K562 (cell line): ENCODE data around the gene GABARAP. TPM values are rescaled to one million over a fixed set of nuclear protein-coding genes. Genes with fewer than 3 reads are reported as not detected.

ENCODE experiments used
- ATAC-seq: fragments of 200-7000 bp; cut with Tn5 transposase; 3 replicates; pipeline ENCODE4 v1.9.1; 2020; ENCODE audit warnings: moderate library complexity
- BruUV-seq: library from RNA; stranded (reverse); fragments of 400-500 nt; replicated peaks from 2 replicates; lab custom pipeline; 2021; lab: Mats Ljungman, UMichigan
- CTCF ChIA-PET: fragments of 300-600 bp; formaldehyde crosslinking; extraction: SDS; loops from one replicate; lab custom pipeline; 2021; ENCODE audit warnings: low intra/inter-chr PET ratio; lab: Yijun Ruan, JAX
- POLR2A ChIA-PET: fragments of 300-600, 350-650 bp; sonication (Branson Sonifier 250); formaldehyde crosslinking; extraction: SDS; loops from one replicate; lab custom pipeline; 2021; ENCODE audit warnings: antibody characterized with exemption, inconsistent platforms; lab: Yijun Ruan, JAX
- DNase-seq, 4 experiments: peaks; one replicate each; pipeline versions ENCODE4 v3.0.0 to v3.0.0-alpha.2; 2011 to 2018; ENCODE audit warnings: low spot score in 3 of 4, mixed read lengths in 3 of 4; ENCODE audit errors: extremely low read depth in 1 of 4
- FAIRE-seq: peaks from 2 replicates; lab custom pipeline; 2011; peaks lifted over from hg19 to GRCh38; lab: Jason Lieb, UNC
- H2AFZ ChIP-seq: 2 replicates; pipeline ENCODE4 v1.6.0; 2011; ENCODE audit warnings: low read depth, low read length, control low read depth, inconsistent platforms
- H3K27ac ChIP-seq: fragments of 200-600 bp; 3 replicates; pipeline ENCODE4 v1.8.0; 2011; ENCODE audit warnings: low read depth, mild to moderate bottlenecking, control low read depth, inconsistent platforms, low read length, moderate library complexity, mixed read lengths; ENCODE audit errors: extremely low read depth
- H3K27me3 ChIP-seq, 2 experiments: fragments of 300-600 bp in 1 of 2; 2 replicates in 1 of 2; 3 replicates in 1 of 2; pipeline versions ENCODE4 v1.6.0 to v1.8.0; 2011; ENCODE audit warnings: inconsistent platforms in 2 of 2, low read length in 2 of 2, mild to moderate bottlenecking in 1 of 2, mixed read lengths in 1 of 2, moderate library complexity in 1 of 2; ENCODE audit not compliant: control insufficient read depth in 2 of 2, insufficient read depth in 2 of 2
- H3K36me3 ChIP-seq: fragments of 300-600 bp; 3 replicates; pipeline ENCODE4 v1.8.0; 2011; ENCODE audit warnings: mild to moderate bottlenecking, low read length, inconsistent platforms; ENCODE audit not compliant: control insufficient read depth, insufficient read depth
- H3K4me1 ChIP-seq, 2 experiments: fragments of 200-600 bp in 1 of 2; replicated peaks in 1 of 2; 2 replicates in 1 of 2; 3 replicates in 1 of 2; pipeline versions ENCODE4 v1.5.1 to v1.8.0; 2011; ENCODE audit warnings: inconsistent platforms in 2 of 2, low read length in 2 of 2, mild to moderate bottlenecking in 1 of 2, mixed read lengths in 1 of 2, moderate library complexity in 1 of 2; ENCODE audit not compliant: control insufficient read depth in 2 of 2, insufficient read depth in 2 of 2
- H3K4me2 ChIP-seq: 2 replicates; pipeline ENCODE4 v1.6.1; 2011; ENCODE audit warnings: low read length, control low read depth, inconsistent platforms, mixed read lengths; ENCODE audit not compliant: insufficient read depth
- H3K4me3 ChIP-seq: fragments of 200-600 bp; sonication (generic), shearing (Covaris generic); 2 replicates; pipeline ENCODE4 v1.5.1; 2016; ENCODE audit warnings: control low read depth, inconsistent platforms
- H3K79me2 ChIP-seq: fragments of 200-600 bp; 3 replicates; pipeline ENCODE4 v1.8.0; 2011; ENCODE audit warnings: low read length, inconsistent platforms; ENCODE audit not compliant: control insufficient read depth, insufficient read depth
- H3K9ac ChIP-seq, 2 experiments: 2 replicates each; pipeline versions ENCODE4 v1.6.0 to v1.6.1; 2011; ENCODE audit warnings: low read depth in 2 of 2, low read length in 2 of 2, control low read depth in 1 of 2, inconsistent platforms in 1 of 2, mild to moderate bottlenecking in 1 of 2, mixed read lengths in 1 of 2; ENCODE audit not compliant: insufficient read depth in 1 of 2
- H3K9me1 ChIP-seq: one replicate; pipeline ENCODE4 v1.6.0; 2011; ENCODE audit warnings: inconsistent platforms, mild to moderate bottlenecking, low read length, moderate library complexity; ENCODE audit not compliant: control insufficient read depth, insufficient read depth
- H3K9me3 ChIP-seq: replicated peaks from 2 replicates; pipeline ENCODE4 v1.5.1; 2011; ENCODE audit warnings: low read depth, low read length, inconsistent platforms; ENCODE audit not compliant: control insufficient read depth, insufficient read depth
- H4K20me1 ChIP-seq: replicated peaks from 2 replicates; pipeline ENCODE4 v1.6.1; 2011; ENCODE audit warnings: low read length, inconsistent platforms, mixed read lengths; ENCODE audit not compliant: control insufficient read depth, insufficient read depth
- ETV5 ChIP-seq: sonication (generic); formaldehyde crosslinking; IDR thresholded peaks from 2 replicates; pipeline ENCODE4 v1.4.0; 2020; ENCODE audit warnings: low read depth, mild to moderate bottlenecking, missing genetic modification reagents
- LCOR ChIP-seq: sonication (generic); formaldehyde crosslinking; IDR thresholded peaks from 2 replicates; pipeline ENCODE4 v1.8.0; 2022; ENCODE audit warnings: mild to moderate bottlenecking, missing genetic modification reagents
- SIN3B ChIP-seq: fragments of 450-650 bp; IDR thresholded peaks from 2 replicates; pipeline ENCODE4 v1.6.1; 2017; ENCODE audit warnings: low read depth, mild to moderate bottlenecking, moderate library complexity
- WGBS: fragments of 100-300 bp; shearing (Covaris generic); methylation state at CpG from one replicate; pipeline ENCODE4 v1.1.6; 2016; ENCODE audit warnings: low coverage, mixed read lengths; ENCODE audit not compliant: insufficient coverage; ENCODE audit errors: missing lambda C conversion rate; 5-methylcytosine and 5-hydroxymethylcytosine counted together
- in situ Hi-C: fragments of 300-500 bp; cut with MboI; formaldehyde crosslinking; loops from 4 replicates; pipeline ENCODE4 v1.15.0; 2018; ENCODE audit warnings: inconsistent platforms, mixed read lengths
- intact Hi-C: fragments of 100-400 bp; cut with micrococcal nuclease; formaldehyde crosslinking; loops from 2 replicates; pipeline ENCODE4 v1.14.2; 2022
- polyA plus RNA-seq, 8 experiments: library from polyadenylated mRNA; depleted of rRNA in 4 of 8; stranded (reverse) in 5 of 8; unstranded in 3 of 8; fragments of >200 nt; fragmentation: Nextera tagmentation in 2 of 8; fragmentation: Illumina TruSeq in 1 of 8; extraction: Ambion mirVana in 2 of 8; extraction: Trizol in 1 of 8; gene quantifications; 2 replicates each; pipeline versions ENCODE4 v1.2.1 to v1.2.3, GENCODE V29; 2011 to 2014; ENCODE audit warnings: inconsistent platforms in 1 of 8, missing spikeins in 1 of 8
- total RNA-seq, 7 experiments: library from RNA; depleted of rRNA in 6 of 7; stranded (reverse); fragments of >200 nt in 6 of 7; fragmentation: Illumina TruSeq in 2 of 7; extraction: Trizol in 2 of 7; gene quantifications; 2 replicates each; pipeline versions ENCODE4 v1.2.1 to v1.2.3, GENCODE V29; 2011 to 2021; ENCODE audit warnings: low replicate concordance in 1 of 7

GABARAP gene
- total and polyA plus RNA-seq, 9 of the 15 experiments (the other 6 are each of a cell fraction or from before 2014, with no cell fraction given): 47.5 to 373 (median 152) TPM

DNA sequence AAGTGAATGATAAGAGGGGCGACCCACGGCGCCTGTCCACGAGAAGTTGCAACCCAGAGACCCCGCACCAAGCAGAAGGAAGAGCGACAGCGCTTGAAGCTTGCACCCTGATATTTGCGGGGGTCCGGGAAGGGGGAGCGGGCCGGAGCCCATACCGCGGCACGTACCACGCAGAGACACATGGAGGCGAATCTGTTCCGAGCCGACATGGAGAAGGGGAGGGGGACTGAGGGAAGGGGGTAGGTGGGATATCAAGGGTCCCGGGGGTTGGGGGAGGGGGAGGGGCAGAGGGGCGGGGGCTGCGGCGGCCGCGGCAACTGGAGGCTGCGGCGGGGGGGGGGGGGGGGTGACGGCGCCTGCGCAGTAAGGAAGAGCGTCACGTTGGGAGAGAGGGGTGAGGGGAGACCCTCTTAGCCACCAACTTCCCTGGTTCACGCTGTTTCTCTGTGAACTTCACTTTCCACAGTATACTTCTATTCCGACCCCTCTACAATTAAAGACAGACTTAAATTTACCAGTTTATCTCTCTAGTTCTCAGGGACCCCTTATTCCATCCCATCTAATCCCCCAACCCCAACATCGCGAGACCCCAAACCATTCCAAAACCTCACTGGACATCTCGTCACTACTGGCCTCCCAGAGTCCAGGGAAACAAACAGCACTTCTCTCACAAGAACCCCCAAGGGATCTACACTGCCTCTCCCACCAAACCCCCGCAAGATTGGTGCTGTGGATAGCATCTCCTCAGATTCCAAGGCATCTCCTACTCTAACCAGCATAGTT, 30.6 kb downstream of the GABARAP start:
- Histone ChIP-seq H3K4me3 (no peak overlapping the region), H4K20me1 (no peaks in the 10 kb centered on the region; the same call in 1 of the 2 replicates), H3K36me3 (no peaks in the 10 kb centered on the region), H3K27ac (no peak overlapping the region), H3K27me3 (no peaks in the 10 kb centered on the region), H3K4me1 (peaks cover 21 to 40% of the 10 kb centered on the region in 2 experiments; a peak in 4 of 5 replicates), H3K9ac (no peak overlapping the region), H3K79me2 (peaks cover 28% of the 10 kb centered on the region; the same call in 2 of the 3 replicates), H3K4me2 (no peak overlapping the region), H2AFZ (no peak overlapping the region), H3K9me1 (no peaks in the 10 kb centered on the region), H3K9me3 (no peaks in the 10 kb centered on the region)
- intact Hi-C loops (no loop called here), in situ Hi-C loops (no loop called here)
- FAIRE-seq (no peak), DNase-seq (no peak), ATAC-seq (no peak)
- no peak for TF ChIP-seq LCOR (CRISPR knock-in tag)
- TF ChIP-seq ETV5 (CRISPR knock-in tag): no peak
- TF ChIP-seq SIN3B: no peak
- ChIA-PET CTCF (no interaction called here), POLR2A (no interaction called here)
- 89% methylated on average over 17 of the region's 37 CpGs for WGBS
- no TSS peak for BruUV-seq
